ENCODE results near the gene FANCL.
"Not testable (repeated sequence)": the region's sequence is repeated elsewhere in the genome, so short reads cannot be mapped to it uniquely, and the experiment has no call there.

The FANCL gene

DNA sequence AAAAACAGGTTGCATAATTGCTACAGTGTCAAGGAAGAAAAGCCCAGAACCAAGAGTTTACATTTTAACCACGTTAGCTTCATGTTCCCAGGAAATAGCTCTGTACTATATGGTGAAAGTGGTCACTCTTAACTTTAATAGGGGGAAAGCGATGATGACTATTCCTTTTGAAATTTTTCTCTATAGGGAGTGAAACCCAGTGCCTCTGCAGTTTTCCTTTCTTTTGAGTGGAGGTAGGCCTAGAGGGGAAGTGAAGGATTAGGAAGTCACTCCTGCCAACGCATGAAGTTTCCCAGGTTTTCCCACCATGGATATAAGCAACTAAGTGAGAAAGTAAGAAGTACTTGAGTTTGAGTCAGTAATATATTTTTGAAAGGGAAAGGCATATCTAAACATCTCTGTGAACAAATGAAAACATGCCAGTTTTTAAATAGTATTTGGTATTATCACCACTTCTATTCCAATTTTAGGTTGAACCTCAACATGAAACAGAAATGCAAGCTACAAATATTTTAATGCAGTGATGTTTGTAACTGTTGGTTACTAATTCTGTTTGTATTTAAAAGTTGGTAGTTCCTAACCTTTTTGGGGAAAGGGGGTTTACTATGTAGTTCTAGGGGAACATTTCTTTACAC lies 102.6 kb downstream of the FANCL start:
- DNase-seq, result no peak

DNA sequence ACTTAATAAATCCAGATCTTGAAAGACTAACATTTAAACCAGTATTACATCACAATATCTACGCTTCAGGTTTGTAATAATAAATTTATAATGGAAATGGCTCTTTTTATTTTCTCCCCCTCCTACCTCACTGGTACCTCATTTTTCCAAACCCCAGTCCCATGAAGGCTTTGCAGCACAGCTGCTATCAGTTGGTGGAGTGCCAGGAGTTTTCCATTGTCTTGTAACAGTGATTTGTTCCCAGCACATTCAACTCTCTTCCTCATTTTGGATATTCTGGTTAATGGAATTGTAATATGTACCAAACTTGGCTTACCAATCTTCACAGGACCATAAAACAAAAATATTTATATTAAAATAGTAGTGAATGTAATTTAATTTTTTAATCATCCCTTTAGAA lies 103.3 kb downstream of the FANCL start:
- no peak for DNase-seq

DNA sequence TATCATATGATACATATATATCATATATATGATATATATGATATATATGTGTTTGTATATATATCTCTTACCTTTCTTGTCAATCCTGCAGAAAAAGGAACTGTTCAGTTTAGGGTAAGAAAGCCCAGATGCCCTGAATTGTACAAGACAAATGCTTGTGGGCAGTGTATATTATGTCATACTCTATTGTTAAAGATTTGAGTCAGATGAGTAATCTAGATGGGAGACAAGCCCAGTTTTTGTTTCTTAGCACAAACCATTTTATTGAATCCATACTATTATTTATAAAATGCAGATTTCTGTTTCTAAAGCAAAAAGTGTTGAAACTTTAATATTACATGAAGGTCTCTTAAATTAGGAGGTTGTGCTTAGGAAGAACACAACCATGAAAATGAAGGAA lies 103.9 kb downstream of the FANCL start:
- no peak for DNase-seq

DNA sequence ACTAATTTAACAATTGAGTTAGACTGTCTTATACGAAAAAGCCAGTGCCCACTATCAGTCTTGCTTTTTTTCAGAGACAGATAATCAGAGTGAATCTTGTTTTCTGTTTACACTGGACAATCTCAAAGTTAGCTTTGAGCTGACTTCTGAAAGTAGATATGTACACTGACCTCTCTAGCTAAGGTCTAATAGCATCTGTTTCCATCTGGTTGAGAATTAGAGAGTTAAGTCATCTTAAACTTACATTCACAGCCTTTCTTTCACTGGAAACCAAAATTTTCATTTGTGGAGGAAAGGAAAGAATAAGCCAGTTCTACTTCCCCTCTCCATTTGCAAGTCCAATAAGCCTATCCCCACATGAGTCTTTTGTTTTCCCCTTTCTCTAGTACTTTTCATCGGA lies 105.3 kb downstream of the FANCL start:
- DNase-seq, result no peak

DNA sequence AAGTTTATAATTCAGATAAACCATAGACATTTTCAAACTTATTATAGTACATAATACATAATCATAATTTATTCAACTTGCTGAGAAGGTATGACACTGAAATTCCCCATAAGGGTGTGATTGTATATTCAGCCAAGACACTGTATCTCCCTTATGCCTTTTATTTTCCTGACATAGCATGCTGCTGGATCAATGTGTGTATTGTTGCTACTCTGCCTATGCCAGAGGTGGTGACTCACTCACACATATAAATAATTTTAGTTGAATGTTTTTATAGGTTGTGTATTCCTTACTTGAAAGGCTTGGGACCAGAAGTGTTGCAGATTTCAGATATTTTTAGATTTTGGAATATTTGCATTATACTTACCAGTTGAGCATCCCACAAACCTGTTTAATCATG lies 107.7 kb downstream of the FANCL start:
- DNase-seq, result no peak

DNA sequence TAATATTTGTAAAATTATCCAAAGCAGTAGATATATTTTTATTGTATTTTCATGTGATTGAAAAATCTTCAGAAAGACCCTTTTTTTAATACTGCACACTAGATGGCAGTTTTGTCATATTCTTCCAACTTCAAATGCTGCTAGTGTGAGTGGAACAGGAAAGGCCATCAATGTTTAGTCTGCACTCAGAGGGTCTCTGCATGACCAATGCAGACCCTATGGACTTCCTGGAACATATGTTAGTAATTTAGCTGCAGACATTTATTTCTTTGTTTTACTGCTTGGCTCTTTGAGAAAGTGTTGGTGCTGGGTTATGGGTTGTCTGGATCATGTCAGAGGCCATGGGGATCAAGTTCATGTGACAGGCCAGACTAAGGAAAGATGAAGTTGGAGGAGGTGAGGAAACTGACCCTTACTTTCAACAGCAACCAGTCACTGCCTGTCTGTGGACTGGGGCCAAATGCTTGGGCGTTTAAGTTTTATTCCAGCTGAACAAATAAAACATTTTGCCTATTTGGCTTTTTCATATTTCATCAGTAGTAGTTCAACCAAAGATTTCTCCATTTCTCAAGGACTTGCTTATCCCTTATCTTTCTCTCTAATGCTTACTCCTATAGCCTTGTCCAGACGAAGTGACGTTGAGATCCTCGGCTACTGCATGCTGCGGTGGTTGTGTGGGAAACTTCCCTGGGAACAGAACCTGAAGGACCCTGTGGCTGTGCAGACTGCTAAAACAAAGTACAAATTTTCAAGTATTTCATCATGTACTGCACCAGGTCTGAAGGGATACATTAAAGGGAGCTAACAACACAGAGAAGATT lies 109.7 kb downstream of the FANCL start:
- no peak for DNase-seq

DNA sequence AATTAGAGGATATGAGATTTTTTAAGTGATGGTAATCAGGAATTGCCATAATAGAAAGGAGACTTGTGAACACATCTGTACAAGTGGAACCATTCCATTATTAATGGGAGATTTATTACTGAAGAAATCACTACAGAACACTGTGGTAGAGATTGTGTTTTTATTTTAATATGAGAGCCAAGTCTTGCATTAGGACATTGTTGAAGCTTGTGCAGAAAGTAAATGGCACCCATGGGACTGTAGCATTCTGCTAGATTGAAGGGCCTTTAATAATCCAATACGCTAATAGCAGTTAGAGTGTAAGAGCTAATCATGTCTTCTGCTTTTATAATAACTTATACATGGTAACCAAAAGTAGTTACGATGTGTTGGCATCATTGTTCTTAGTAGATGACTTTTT lies 110.9 kb downstream of the FANCL start:
- no peak for DNase-seq

DNA sequence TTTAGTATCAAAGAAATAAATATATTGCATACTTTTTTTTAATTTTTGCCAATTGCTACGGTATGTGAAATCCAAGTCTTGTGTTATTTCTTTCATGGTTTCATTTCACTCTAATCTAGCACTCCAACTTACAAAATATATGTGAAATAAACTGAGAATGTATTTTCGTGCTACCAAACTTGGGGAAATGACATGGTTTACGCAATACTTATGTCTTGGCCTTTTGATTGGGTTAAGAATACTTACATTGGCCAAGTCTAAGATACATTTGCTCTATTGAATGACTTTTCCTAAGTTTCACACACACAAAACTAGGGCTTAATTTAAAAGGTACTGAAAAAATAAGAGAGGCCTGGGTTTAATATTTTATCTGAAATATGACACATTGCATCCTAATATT lies 114.0 kb downstream of the FANCL start:
- DNase-seq, result no peak

DNA sequence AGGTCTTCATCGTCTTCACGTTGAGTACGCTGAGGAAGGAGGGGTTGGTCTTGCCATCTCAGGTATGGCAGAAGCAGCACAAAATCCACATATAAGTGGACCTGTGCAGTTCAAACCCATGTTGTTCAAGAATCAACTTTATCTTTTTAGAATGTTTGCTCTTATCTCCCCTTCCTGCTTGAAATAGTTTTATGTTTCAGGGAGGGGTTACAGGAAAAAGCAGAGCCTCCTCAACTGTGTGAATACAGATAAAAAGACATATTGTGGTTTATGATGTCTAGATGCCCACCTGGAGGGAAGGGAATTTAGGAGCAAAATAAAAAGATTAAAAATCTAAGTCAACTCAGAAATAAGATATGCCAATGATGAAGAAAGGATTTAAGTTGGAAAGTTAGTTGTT lies 118.6 kb downstream of the FANCL start:
- no peak for DNase-seq

DNA sequence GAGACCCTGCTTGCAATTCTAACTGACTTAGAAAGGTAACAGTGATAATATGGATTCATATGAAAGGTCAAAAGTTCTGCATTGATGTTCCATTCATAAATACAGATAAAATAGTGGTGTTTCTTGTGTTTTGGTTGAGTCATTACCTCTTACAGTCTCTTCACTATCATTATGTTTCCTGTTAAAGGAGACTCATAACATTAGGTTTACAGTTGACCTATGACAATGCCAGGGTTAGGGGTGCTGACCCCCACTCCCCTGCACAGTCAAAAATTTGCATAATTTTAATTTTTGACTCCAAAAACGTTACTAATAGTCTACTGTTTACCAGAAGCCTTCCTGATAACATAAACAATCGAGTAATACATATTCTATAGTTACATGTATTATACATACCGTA lies 119.1 kb downstream of the FANCL start:
- no peak for DNase-seq

DNA sequence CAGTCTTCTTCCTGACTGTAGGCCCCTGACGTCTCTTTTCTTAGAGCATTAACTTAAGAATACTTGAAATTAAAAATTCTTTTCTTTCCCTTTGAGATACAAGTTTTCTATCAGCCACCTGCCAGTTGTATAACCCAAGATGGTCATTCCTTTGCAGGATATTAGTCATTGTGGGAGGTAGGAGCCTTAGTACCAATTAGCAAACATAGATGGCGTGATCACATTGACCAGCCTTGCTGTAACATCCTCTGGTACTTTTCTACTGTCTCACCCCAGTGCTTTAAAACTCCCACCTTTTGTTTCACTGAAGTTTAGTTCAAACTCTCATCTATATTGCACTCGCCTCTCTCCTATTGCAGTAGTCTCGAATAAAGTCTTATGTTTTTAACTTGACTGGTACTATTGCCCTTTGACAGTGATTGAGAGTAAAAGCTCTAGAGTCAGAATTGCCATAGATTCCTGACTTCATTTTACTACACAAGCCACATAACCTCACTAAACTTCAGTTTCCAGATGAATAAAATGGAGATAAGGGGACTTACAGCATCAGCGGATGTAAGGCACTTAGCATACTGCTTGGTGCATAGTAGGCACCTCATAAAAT lies 120.4 kb downstream of the FANCL start:
- DNase-seq, result no peak

DNA sequence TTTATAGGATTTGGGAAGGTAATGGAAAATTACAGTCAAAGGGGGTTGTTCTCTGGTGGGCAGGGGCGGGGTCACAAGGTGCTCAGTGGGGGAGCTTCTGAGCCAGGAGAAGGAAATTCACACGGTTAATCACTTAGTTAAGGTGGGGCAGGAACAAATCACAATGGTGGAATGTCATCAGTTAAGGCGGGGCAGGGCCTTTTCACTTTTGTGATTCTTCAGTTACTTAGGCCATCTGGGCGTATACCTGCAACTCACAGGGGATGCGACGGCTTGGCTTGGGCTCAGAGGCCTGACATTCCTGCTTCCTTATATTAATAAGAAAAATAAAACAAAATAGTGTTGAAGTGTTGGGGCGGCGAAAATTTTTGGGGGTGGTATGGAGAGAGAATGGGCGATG lies 127.6 kb downstream of the FANCL start:
- DNase-seq, result not testable (repeated sequence)

DNA sequence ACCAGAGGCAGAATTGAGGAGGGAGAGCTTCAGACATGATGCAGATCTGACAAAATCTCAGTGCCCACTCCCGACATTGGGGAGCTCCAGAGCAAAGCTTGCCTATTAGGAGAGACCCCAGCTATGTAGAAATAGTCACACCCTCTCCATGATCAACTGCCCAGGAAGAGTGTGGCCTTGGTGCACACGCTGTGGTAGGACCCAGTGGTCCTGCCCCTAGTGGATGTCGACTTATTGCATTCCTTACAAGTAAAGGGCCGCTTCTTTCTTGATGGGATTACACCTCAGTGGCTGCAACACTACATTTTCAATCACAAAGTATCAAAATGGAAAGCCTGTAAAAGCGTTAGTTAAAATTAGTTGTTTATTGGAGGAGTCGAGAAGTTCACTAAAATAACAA lies 130.4 kb downstream of the FANCL start:
- no peak for DNase-seq

DNA sequence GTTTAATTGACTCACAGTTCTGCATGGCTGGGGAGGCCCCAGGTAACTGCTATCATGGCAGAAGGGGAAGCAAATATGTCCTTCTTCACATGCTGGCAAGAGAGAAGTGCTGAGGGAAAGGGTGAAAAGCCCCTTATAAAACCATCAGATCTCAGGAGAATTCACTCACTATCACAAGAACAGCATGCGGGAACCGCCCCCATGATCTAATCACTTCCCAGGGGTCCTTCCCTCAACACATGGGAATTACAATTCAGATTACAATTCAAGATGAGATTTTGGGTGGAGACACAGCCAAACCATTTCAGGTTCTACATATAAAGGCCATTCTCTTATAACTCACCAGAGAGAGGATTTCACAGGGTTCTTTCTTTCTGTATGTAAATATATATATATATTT lies 131.6 kb downstream of the FANCL start:
- DNase-seq, result no peak
